Ascending aorta (tissue), 2 donors: Measurements from ENCODE around the gene ITGB4. TPM values are rescaled to one million over a fixed set of nuclear protein-coding genes. Genes with fewer than 3 reads are reported as not detected.
"Not testable (repeated sequence)": the region's sequence is repeated elsewhere in the genome, so short reads cannot be mapped to it uniquely, and the experiment has no call there.

ENCODE experiments used
- DNase-seq, 2 donors: peaks; one replicate each; pipeline ENCODE4 v3.0.0-alpha.2; 2019; ENCODE audit warnings: low spot score in 2 of 2
- H3K27ac ChIP-seq, 2 donors: fragments of 200-600 bp; sonication (generic); one replicate each; pipeline ENCODE4 v1.5.1; 2016 to 2017; ENCODE audit warnings: mild to moderate bottlenecking in 1 of 2
- H3K27me3 ChIP-seq: fragments of 200-600 bp; sonication (generic); one replicate; pipeline ENCODE4 v1.5.1; 2017
- H3K36me3 ChIP-seq, 2 donors: fragments of 200-600 bp; sonication (generic); one replicate each; pipeline ENCODE4 v1.5.1; 2016
- H3K4me1 ChIP-seq, 2 donors: fragments of 200-600 bp; sonication (generic); one replicate each; pipeline ENCODE4 v1.5.1; 2016 to 2017; ENCODE audit warnings: mild to moderate bottlenecking in 1 of 2
- H3K4me3 ChIP-seq, 2 donors: fragments of 200-600 bp; sonication (generic); one replicate each; pipeline ENCODE4 v1.5.1; 2016 to 2017; ENCODE audit warnings: mild to moderate bottlenecking in 1 of 2
- H3K9me3 ChIP-seq, 2 donors: fragments of 200-600 bp; sonication (generic); one replicate each; pipeline ENCODE4 v1.5.1; 2016
- intact Hi-C: fragments of 100-400 bp; cut with DNase I; formaldehyde crosslinking; loops from one replicate; pipeline ENCODE4 v1.15.1; 2023
- total RNA-seq: library from RNA; depleted of rRNA; stranded (reverse); fragments of >200 nt; gene quantifications from one replicate; pipeline ENCODE4 v1.1.0, GENCODE V29; 2016
- TF ChIP-seq, protein P1 (sequence below), 3 experiments: fragments of 200-600 bp in 2 of 3; fragments of 450-650 bp in 1 of 3; sonication (generic) in 2 of 3; IDR thresholded peaks; one replicate each; pipeline ENCODE4 v1.5.1; 2016 to 2019; ENCODE audit warnings: antibody characterized with exemption in 3 of 3, mild to moderate bottlenecking in 1 of 3, moderate library complexity in 1 of 3

ITGB4 gene
- total RNA-seq, 1 donor from 2014 or later = 152 TPM

DNA sequence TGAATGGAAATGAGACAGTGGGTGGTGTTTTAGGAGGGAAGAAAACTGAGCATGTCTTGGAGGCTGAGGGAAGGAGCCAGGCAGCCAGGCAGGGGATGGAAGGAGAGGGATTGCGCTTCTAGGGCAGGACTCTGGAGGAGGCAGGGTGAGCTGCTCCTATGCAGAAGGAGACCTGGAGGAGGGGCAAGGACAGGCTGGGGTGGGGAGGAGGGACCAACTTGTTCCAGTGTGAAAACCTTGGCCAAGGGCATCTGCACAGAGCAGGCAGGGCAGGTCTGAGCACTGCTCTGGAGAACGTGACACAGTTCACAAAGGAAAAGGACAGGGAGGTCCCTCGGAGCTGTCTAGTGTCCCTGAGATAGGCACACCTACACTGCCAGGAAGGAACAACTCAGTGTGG, 38.2 kb downstream of the ITGB4 start:
- H3K27me3 ChIP-seq = no peaks in the 10 kb centered on the region
- H3K27ac ChIP-seq = no peak overlapping the region
- TF ChIP-seq, protein P1, sequence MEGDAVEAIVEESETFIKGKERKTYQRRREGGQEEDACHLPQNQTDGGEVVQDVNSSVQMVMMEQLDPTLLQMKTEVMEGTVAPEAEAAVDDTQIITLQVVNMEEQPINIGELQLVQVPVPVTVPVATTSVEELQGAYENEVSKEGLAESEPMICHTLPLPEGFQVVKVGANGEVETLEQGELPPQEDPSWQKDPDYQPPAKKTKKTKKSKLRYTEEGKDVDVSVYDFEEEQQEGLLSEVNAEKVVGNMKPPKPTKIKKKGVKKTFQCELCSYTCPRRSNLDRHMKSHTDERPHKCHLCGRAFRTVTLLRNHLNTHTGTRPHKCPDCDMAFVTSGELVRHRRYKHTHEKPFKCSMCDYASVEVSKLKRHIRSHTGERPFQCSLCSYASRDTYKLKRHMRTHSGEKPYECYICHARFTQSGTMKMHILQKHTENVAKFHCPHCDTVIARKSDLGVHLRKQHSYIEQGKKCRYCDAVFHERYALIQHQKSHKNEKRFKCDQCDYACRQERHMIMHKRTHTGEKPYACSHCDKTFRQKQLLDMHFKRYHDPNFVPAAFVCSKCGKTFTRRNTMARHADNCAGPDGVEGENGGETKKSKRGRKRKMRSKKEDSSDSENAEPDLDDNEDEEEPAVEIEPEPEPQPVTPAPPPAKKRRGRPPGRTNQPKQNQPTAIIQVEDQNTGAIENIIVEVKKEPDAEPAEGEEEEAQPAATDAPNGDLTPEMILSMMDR (IDR thresholded peaks at IDR 0.05) = no peak
- H3K4me3 ChIP-seq = no peak overlapping the region
- peaks cover 4 to 10% of the 10 kb centered on the region in 2 donors for H3K36me3 ChIP-seq
- no peaks in the 10 kb centered on the region for H3K9me3 ChIP-seq
- H3K4me1 ChIP-seq = peaks cover 5 to 12% of the 10 kb centered on the region in 2 donors
- intact Hi-C loops = loop anchor here (10.0 kb wide), 1 partner anchor 355 kb away; the partner anchor contains the start of gene GRB2
- no peak for DNase-seq

DNA sequence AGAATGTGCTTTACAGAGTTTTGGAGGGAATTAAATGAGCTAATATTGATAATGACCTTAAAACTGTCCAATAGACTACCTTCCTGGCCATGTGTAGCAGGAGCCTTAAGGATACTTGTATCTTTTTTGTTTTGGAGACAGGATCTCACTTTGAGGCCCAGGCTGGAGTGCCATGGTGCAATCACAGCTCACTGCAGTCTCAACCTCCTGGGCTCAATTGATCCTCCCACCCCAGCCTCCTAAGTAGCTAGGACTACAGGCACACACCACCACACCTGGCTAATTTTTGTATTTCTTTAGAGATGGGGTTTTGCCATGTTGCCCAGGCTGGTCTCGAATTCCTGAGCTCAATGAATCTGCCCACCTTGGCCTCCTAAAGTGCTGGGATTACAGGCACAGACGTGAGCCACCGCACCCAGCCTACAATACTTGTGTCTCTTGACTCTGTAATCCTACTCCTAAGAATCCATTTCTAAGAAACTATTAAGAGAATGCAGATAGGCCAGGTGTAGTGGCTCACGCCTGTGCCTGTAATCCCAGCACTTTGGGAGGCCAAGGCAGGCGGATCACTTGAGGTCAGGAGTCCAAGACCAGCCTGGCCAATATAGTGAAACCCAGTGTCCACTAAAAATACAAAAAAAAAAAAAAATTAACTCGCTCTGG, 38.9 kb downstream of the ITGB4 start:
- intact Hi-C loops = loop anchor here (10.0 kb wide), 1 partner anchor 355 kb away; the partner anchor contains the start of gene GRB2
- not testable (repeated sequence) for DNase-seq, H3K27ac ChIP-seq, H3K4me3 ChIP-seq, H3K27me3 ChIP-seq, H3K9me3 ChIP-seq
- H3K4me1 ChIP-seq = peaks cover 4 to 15% of the 10 kb centered on the region in 2 donors
- peaks cover 4 to 10% of the 10 kb centered on the region in 2 donors for H3K36me3 ChIP-seq

DNA sequence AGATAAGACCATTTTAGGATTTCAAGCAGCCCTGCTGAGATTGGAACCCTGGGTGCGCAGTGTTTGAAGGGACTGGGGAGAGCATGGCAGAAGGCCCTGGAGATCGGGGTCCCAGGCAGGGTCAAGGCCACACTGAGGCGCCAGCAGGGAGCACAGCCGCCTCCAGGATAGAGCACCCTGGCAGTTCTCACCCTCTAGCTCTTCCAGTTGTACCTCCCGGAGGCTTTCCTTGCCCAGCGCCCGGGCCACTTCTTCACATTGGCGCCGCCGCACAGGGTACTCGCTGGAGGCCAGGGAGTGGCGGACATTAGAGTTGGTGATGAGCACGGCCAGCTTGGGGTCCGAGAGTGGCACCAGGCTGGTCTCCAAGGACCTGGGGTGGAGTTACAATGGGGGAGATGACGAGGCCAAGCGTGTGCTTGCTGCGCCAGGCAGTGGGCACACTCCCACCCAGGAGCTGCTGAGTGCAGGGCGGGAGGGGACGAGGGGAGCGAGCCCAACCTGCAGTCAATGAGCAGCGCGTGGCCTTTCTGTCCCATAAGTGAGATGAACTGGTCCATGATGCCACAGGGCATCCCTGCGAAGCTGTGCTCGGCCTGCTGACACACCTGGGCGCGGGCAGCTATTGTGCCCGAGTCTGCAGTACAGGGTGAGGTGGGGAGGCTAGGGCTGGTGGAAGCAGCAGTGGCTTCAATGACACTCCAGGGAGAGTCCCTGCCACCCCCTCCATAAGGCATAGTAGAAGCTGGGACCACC, 41.4 kb downstream of the ITGB4 start:
- intact Hi-C loops = no loop called here
- Histone ChIP-seq H3K27ac (no peak overlapping the region), H3K27me3 (no peaks in the 10 kb centered on the region), H3K36me3 (peaks cover 4 to 8% of the 10 kb centered on the region in 2 donors), H3K4me1 (peaks cover 4 to 18% of the 10 kb centered on the region in 2 donors), H3K4me3 (no peak overlapping the region), H3K9me3 (no peaks in the 10 kb centered on the region)
- TF ChIP-seq, protein P1 (IDR thresholded peaks at IDR 0.05) = no peak
- no peak for DNase-seq

DNA sequence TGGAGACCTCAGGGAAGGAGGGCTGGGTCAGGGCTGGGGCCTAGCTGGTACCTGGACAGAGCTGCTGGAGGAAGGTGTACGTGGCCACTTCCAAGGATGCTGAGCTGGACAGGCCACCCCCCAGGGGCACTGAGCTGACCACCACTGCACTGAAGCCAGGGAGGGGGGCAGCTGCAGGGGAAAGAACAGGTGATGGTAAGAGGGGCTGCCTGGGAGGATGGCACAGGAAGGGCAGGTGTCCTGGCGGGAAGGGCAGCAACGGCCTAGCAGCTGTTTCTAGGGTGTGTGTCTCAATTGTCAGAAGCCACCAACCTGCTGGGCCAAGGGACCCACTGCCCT, 42.0 kb downstream of the ITGB4 start:
- Histone ChIP-seq H3K9me3 (no peaks in the 10 kb centered on the region), H3K27me3 (no peaks in the 10 kb centered on the region), H3K36me3 (peaks cover 2 to 4% of the 10 kb centered on the region in 2 donors), H3K27ac (no peak overlapping the region), H3K4me3 (no peak overlapping the region), H3K4me1 (peaks cover 4 to 18% of the 10 kb centered on the region in 2 donors)
- intact Hi-C loops = no loop called here
- TF ChIP-seq, protein P1 (IDR thresholded peaks at IDR 0.05) = no peak
- no peak for DNase-seq

DNA sequence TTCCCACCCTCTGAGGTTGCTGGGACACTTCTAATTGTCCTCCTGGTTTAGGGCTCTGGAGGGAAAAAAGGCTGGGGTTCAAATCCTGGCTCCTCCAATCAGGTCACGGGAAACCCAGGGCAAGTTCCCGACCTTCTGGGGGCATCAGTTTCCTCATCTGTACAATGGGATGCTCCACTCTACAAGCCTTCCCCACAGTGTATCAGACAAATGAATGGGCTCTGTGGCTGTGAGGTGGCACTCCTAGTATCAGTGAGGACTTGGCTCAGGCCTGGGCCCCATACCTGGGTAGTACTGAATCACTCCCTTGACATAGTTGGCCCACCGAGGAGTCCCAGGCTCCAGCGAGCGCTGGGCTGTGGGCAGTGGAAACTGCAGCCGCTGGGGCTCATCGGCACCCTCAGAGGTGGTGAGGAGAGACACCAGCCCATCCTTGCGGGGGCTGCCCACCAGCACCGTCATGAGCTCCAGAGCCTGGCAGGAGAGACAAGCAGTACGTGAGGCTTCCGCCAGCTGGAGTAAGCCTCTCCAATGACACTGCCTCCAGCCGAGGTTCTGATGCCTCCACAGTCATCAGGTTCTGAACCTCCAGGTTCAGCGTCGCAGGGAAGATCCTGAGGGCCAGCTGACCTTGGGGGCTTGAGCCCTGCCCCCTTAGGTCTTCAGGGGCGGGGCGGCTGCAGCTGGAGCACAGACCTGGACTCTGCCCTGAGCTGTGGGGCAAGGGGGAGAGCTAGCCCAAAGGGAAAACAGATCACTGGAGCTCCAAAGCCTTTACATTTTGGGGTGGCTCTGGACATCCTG, 42.6 kb downstream of the ITGB4 start:
- H3K27ac ChIP-seq = peak overlapping the region; percentile 84 to 85
- DNase-seq = no peak
- H3K27me3 ChIP-seq = no peaks in the 10 kb centered on the region
- intact Hi-C loops = no loop called here
- peaks cover 4 to 18% of the 10 kb centered on the region in 2 donors for H3K4me1 ChIP-seq
- TF ChIP-seq, protein P1 (IDR thresholded peaks at IDR 0.05) = no peak
- H3K4me3 ChIP-seq = peak overlapping the region; percentile 67 to 85
- no peaks in the 10 kb centered on the region for H3K9me3 ChIP-seq
- peaks cover 0 to 4% of the 10 kb centered on the region in 2 donors for H3K36me3 ChIP-seq
